Heart left ventricle (tissue), 13 donors: Measurements from ENCODE around the gene HHIPL1.

Source experiments
- POLR2A ChIP-seq, 2 donors: fragments of 450-650 bp; IDR thresholded peaks; one replicate each; pipeline ENCODE4 v1.6.1; 2017; ENCODE audit warnings: antibody characterized with exemption in 2 of 2, mild to moderate bottlenecking in 2 of 2, moderate library complexity in 2 of 2
- TF ChIP-seq, protein P1 (sequence below), 12 donors: fragments of 200-600 bp; sonication (generic) in 4 of 12; IDR thresholded peaks; one replicate each; pipeline versions ENCODE4 v1.5.0 to v1.8.0; 2018 to 2022; ENCODE audit warnings: antibody characterized with exemption in 12 of 12, mild to moderate bottlenecking in 5 of 12
- donor health status: ischemic (EF 13 %, LVEDD 7.1; RV severe dilation, severe dysfunction).
- donor health status: DM: no; HTN: yes; CAD: no.
- donor health status: DM: no; HTN: no; CAD: no.
- donor health status: ischemic (EF 25% LVEDD 6.9; RV normal size, moderate dysfunction).
- donor health status: ischemic (EF 25% LVEDD 5.7; RV mildly dilated, moderate dysfunction).
- donor health status: ischemic (EF 35%, LVEDD 5.7; RV mildly dilated, moderate dysfunction).
- donor health status: nonischemic (EF 11% LVEDD 7.7; RV severe dilation, severe dysfunction).
- donor health status: DM: yes; HTN: yes; CAD: no.
- donor health status: PGD.
- donor health status: ischemic (EF 29% LVEDD 5.4; RV normal size, mild dysfunction).
- donor health status: nonischemic (EF 23%, LVEDD 6.1; RV moderate dilation, normal function).

DNA sequence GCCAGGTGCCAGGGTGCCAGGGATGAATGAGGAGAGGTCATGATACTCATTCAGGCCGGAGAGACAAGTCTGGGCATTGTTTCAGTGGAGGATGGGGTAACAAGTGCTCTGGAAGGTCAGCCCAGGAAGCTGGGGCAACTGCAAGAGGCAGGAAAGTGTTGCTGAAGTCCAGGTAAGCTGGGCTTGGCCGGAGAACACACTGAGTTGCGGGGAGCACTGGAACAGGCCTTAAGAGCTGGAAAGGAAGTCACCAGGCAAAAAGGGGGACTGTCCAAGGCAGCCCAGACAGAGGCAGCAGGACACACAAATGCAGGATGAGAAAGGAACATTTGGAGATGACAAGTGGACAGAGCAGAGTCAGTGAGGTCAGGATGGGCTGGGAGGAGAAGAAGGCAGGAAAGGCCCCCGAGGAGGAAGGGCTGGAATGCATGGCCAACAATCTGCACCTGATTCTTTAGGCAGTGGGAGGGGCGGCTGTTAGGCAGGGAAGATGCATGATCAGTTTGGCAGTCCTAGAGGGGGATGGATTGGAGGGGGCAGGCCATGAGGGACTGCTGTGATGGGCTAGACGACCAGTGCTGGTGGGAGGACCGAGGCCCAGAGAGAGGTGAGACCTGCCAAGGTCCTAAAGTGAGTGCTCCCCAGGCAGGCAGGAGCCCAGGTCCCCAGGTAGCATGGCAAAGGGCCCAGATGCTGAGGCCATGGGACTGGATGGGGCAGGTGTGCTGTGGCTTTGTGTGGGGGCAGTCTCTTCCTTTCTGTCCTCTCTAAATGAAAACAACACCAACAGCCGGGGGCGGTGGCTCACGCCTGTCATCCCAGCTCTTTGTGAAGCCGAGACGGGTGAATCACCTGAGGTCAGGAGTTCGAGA lies 17.2 kb upstream of the HHIPL1 start:
- TF ChIP-seq, protein P1, sequence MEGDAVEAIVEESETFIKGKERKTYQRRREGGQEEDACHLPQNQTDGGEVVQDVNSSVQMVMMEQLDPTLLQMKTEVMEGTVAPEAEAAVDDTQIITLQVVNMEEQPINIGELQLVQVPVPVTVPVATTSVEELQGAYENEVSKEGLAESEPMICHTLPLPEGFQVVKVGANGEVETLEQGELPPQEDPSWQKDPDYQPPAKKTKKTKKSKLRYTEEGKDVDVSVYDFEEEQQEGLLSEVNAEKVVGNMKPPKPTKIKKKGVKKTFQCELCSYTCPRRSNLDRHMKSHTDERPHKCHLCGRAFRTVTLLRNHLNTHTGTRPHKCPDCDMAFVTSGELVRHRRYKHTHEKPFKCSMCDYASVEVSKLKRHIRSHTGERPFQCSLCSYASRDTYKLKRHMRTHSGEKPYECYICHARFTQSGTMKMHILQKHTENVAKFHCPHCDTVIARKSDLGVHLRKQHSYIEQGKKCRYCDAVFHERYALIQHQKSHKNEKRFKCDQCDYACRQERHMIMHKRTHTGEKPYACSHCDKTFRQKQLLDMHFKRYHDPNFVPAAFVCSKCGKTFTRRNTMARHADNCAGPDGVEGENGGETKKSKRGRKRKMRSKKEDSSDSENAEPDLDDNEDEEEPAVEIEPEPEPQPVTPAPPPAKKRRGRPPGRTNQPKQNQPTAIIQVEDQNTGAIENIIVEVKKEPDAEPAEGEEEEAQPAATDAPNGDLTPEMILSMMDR (IDR thresholded peaks at IDR 0.05) = no peak
- no peak for TF ChIP-seq POLR2A (IDR thresholded peaks at IDR 0.05)
